Trophoblast cell (in vitro differentiated cells and primary cell): ENCODE measurements around the gene PTPN1.

Experiments used
- DNase-seq, 2 donors: peaks; one replicate each; pipeline ENCODE4 v3.0.0-alpha.2; 2016
- H2AFZ ChIP-seq: 2 replicates; pipeline ENCODE4 v1.6.1; 2013; ENCODE audit warnings: low read length, moderate library complexity, mild to moderate bottlenecking; ENCODE audit not compliant: insufficient read depth, poor library complexity
- H2AK5ac ChIP-seq: 2 replicates; pipeline ENCODE4 v1.6.1; 2013; ENCODE audit warnings: mild to moderate bottlenecking, low read length
- H2BK120ac ChIP-seq: 2 replicates; pipeline ENCODE4 v1.6.1; 2013; ENCODE audit warnings: low read length, mild to moderate bottlenecking, moderate library complexity; ENCODE audit not compliant: insufficient read depth, poor library complexity
- H2BK12ac ChIP-seq: 2 replicates; pipeline ENCODE4 v1.6.1; 2013; ENCODE audit warnings: mild to moderate bottlenecking, low read length, moderate library complexity
- H2BK5ac ChIP-seq: 2 replicates; pipeline ENCODE4 v1.6.1; 2013; ENCODE audit warnings: low read length, low read depth, moderate library complexity, mild to moderate bottlenecking; ENCODE audit not compliant: poor library complexity
- H3K14ac ChIP-seq: 2 replicates; pipeline ENCODE4 v1.6.1; 2013; ENCODE audit warnings: mild to moderate bottlenecking, low read length
- H3K18ac ChIP-seq: 2 replicates; pipeline ENCODE4 v1.6.1; 2013; ENCODE audit warnings: mild to moderate bottlenecking, low read length
- H3K23ac ChIP-seq: 2 replicates; pipeline ENCODE4 v1.6.1; 2013; ENCODE audit warnings: low read length
- H3K27ac ChIP-seq: 2 replicates; pipeline ENCODE4 v1.5.1; 2013; ENCODE audit warnings: low read depth, mild to moderate bottlenecking, inconsistent platforms, low read length, moderate library complexity
- H3K27me3 ChIP-seq: 2 replicates; pipeline ENCODE4 v1.6.1; 2013; ENCODE audit warnings: inconsistent platforms, mild to moderate bottlenecking, low read length, moderate library complexity; ENCODE audit not compliant: insufficient read depth
- H3K36me3 ChIP-seq, 2 experiments: 1 replicate in 1 of 2; 2 replicates in 1 of 2; pipeline ENCODE4 v1.6.1; 2013; ENCODE audit warnings: low read length in 2 of 2, mild to moderate bottlenecking in 2 of 2, moderate library complexity in 1 of 2; ENCODE audit not compliant: insufficient read depth in 2 of 2, control insufficient read depth in 1 of 2
- H3K4ac ChIP-seq: 2 replicates; pipeline ENCODE4 v1.6.1; 2013; ENCODE audit warnings: low read depth, mild to moderate bottlenecking, low read length, moderate library complexity
- H3K4me1 ChIP-seq, 2 experiments: 1 replicate in 1 of 2; 2 replicates in 1 of 2; pipeline ENCODE4 v1.6.1; 2013; ENCODE audit warnings: low read length in 2 of 2, mild to moderate bottlenecking in 2 of 2, moderate library complexity in 1 of 2; ENCODE audit not compliant: insufficient read depth in 2 of 2, control insufficient read depth in 1 of 2
- H3K4me2 ChIP-seq: 2 replicates; pipeline ENCODE4 v1.6.1; 2013; ENCODE audit warnings: inconsistent platforms, mild to moderate bottlenecking, low read length, moderate library complexity
- H3K4me3 ChIP-seq: 2 replicates; pipeline ENCODE4 v1.5.1; 2013; ENCODE audit warnings: mild to moderate bottlenecking, low read depth, low read length, inconsistent platforms
- H3K79me1 ChIP-seq: one replicate; pipeline ENCODE4 v1.6.1; 2013; ENCODE audit warnings: low read length
- H3K79me2 ChIP-seq: 2 replicates; pipeline ENCODE4 v1.6.1; 2013; ENCODE audit warnings: low read length, mild to moderate bottlenecking; ENCODE audit not compliant: control insufficient read depth, insufficient read depth, poor library complexity
- H3K9ac ChIP-seq: 2 replicates; pipeline ENCODE4 v1.6.1; 2013; ENCODE audit warnings: mild to moderate bottlenecking, low read length
- H3K9me3 ChIP-seq: 2 replicates; pipeline ENCODE4 v1.6.1; 2013; ENCODE audit warnings: low read depth, mild to moderate bottlenecking, control low read depth, inconsistent platforms, low read length; ENCODE audit not compliant: insufficient read depth
- H4K12ac ChIP-seq: 2 replicates; pipeline ENCODE4 v1.6.1; 2013; ENCODE audit warnings: low read depth, mild to moderate bottlenecking, low read length, moderate library complexity
- H4K8ac ChIP-seq: 2 replicates; pipeline ENCODE4 v1.6.1; 2013; ENCODE audit warnings: low read depth, mild to moderate bottlenecking, low read length, moderate library complexity
- H4K91ac ChIP-seq: one replicate; pipeline ENCODE4 v1.6.1; 2013; ENCODE audit warnings: low read depth, mild to moderate bottlenecking, low read length, moderate library complexity
- WGBS: extraction: QIAGEN DNeasy Blood & Tissue Kit; methylation state at CpG from one replicate; pipeline ENCODE4 v1.1.7; 2013; ENCODE audit warnings: missing lambda C conversion rate; ENCODE audit not compliant: insufficient read length, insufficient coverage; ENCODE audit errors: extremely low coverage; 5-methylcytosine and 5-hydroxymethylcytosine counted together

The PTPN1 gene

GRCh38 chr20:50602432-50603088, 92.4 kb downstream of the PTPN1 start:
- no peak overlapping the region for H4K8ac ChIP-seq
- no peak overlapping the region for H4K12ac ChIP-seq
- H2BK12ac ChIP-seq: no peak overlapping the region
- H3K4me2 ChIP-seq: no peak overlapping the region
- H3K14ac ChIP-seq: no peak overlapping the region
- H3K9me3 ChIP-seq: peaks cover 2% of the 10 kb centered on the region
- H3K36me3 ChIP-seq: no peaks in the 10 kb centered on the region
- no peak overlapping the region for H3K18ac ChIP-seq
- no peaks in the 10 kb centered on the region for H3K79me1 ChIP-seq
- H2AK5ac ChIP-seq: no peak overlapping the region
- no peak overlapping the region for H3K27ac ChIP-seq
- no peak overlapping the region for H3K4ac ChIP-seq
- DNase-seq: no peak
- H3K9ac ChIP-seq: no peak overlapping the region
- H3K4me1 ChIP-seq: peaks cover 3% of the 10 kb centered on the region in 2 experiments
- no peaks in the 10 kb centered on the region for H3K27me3 ChIP-seq
- no peak overlapping the region for H2AFZ ChIP-seq
- no peak overlapping the region for H2BK120ac ChIP-seq
- H3K79me2 ChIP-seq: no peaks in the 10 kb centered on the region
- no peak overlapping the region for H2BK5ac ChIP-seq
- H4K91ac ChIP-seq: no peak overlapping the region
- WGBS: no CpG with 5 or more reads among the region's 15 CpGs
- H3K23ac ChIP-seq: no peak overlapping the region
- H3K4me3 ChIP-seq: no peak overlapping the region

- peaks cover 2% of the 10 kb centered on the region for H3K9me3 ChIP-seq
- H4K12ac ChIP-seq: no peak overlapping the region
- H3K27me3 ChIP-seq: no peaks in the 10 kb centered on the region
- H3K36me3 ChIP-seq: no peaks in the 10 kb centered on the region
- H2BK12ac ChIP-seq: no peak overlapping the region
- H4K91ac ChIP-seq: no peak overlapping the region
- no peak overlapping the region for H2AK5ac ChIP-seq
- no peak overlapping the region for H3K9ac ChIP-seq
- H3K4me2 ChIP-seq: no peak overlapping the region
- no peak overlapping the region for H3K27ac ChIP-seq
- H4K8ac ChIP-seq: no peak overlapping the region
- no peaks in the 10 kb centered on the region for H3K79me1 ChIP-seq
- no peak for DNase-seq
- H3K4me1 ChIP-seq: peaks cover 3% of the 10 kb centered on the region in 2 experiments
- H3K4me3 ChIP-seq: no peak overlapping the region
- H3K23ac ChIP-seq: no peak overlapping the region
- H3K79me2 ChIP-seq: no peaks in the 10 kb centered on the region
- H3K18ac ChIP-seq: no peak overlapping the region
- no peak overlapping the region for H2BK120ac ChIP-seq
- WGBS: no CpG with 5 or more reads among the region's 12 CpGs
- no peak overlapping the region for H2AFZ ChIP-seq
- no peak overlapping the region for H3K14ac ChIP-seq
- no peak overlapping the region for H2BK5ac ChIP-seq
- no peak overlapping the region for H3K4ac ChIP-seq
Observed at GRCh38 chr20:50604451-50604850, 94.3 kb downstream of the PTPN1 start.

- Histone ChIP-seq H3K23ac (no peak overlapping the region), H3K27ac (no peak overlapping the region), H3K9me3 (peaks cover 2% of the 10 kb centered on the region), H3K4ac (no peak overlapping the region), H4K8ac (no peak overlapping the region), H3K4me1 (peaks cover 3% of the 10 kb centered on the region in 2 experiments), H3K79me2 (no peaks in the 10 kb centered on the region), H4K12ac (no peak overlapping the region), H2AK5ac (no peak overlapping the region), H3K18ac (no peak overlapping the region), H2BK5ac (no peak overlapping the region), H3K4me3 (no peak overlapping the region), H3K4me2 (no peak overlapping the region), H4K91ac (no peak overlapping the region), H2AFZ (no peak overlapping the region), H3K27me3 (no peaks in the 10 kb centered on the region), H3K79me1 (no peaks in the 10 kb centered on the region), H2BK120ac (no peak overlapping the region), H3K9ac (no peak overlapping the region), H3K14ac (no peak overlapping the region), H3K36me3 (no peaks in the 10 kb centered on the region), H2BK12ac (no peak overlapping the region)
- DNase-seq: no peak
- no CpG with 5 or more reads among the region's 5 CpGs for WGBS
Observed at GRCh38 chr20:50605136-50605535, 95.0 kb downstream of the PTPN1 start.

- Histone ChIP-seq H3K14ac (no peak overlapping the region), H3K18ac (no peak overlapping the region), H4K91ac (no peak overlapping the region), H3K27me3 (no peaks in the 10 kb centered on the region), H3K27ac (no peak overlapping the region), H2AK5ac (no peak overlapping the region), H4K8ac (no peak overlapping the region), H2AFZ (no peak overlapping the region), H2BK12ac (no peak overlapping the region), H2BK120ac (no peak overlapping the region), H3K4ac (no peak overlapping the region), H3K79me1 (no peaks in the 10 kb centered on the region), H3K9ac (no peak overlapping the region), H4K12ac (no peak overlapping the region), H3K9me3 (peaks cover 2% of the 10 kb centered on the region), H3K36me3 (no peaks in the 10 kb centered on the region), H2BK5ac (no peak overlapping the region), H3K23ac (no peak overlapping the region), H3K4me3 (no peak overlapping the region), H3K4me2 (no peak overlapping the region), H3K4me1 (peaks cover 3% of the 10 kb centered on the region in 2 experiments), H3K79me2 (no peaks in the 10 kb centered on the region)
- DNase-seq: no peak
- no CpG with 5 or more reads among the region's 9 CpGs for WGBS
Observed at GRCh38 chr20:50607436-50607835, 97.3 kb downstream of the PTPN1 start.
